Measurements from ENCODE around the gene BGLAP. TPM values are rescaled to one million over a fixed set of nuclear protein-coding genes. Genes with fewer than 3 reads are reported as not detected.

Gene BGLAP
- total RNA-seq, 2 donors from 2014 or later: 0.52 TPM; not detected in 1

DNA sequence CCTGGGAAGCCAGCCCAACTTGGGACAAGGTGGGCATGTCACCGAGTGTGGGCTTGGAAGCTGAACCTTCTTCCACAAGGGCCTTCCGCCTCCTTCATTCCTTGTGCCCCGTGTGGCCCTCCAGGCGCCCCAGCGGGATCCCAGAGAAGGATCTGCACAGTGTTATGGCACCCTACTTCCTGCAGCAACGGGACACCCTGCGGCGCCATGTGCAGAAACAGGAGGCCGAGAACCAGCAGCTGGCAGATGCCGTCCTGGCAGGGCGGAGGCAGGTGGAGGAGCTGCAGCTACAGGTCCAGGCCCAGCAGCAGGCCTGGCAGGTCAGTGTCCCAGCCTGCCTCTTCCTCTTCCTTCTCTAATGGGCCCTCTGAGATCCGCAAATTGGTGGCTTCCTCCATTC, 5.8 kb upstream of the BGLAP start:
- intact Hi-C loops (cut with DNase I): no loop called here
- Histone ChIP-seq H3K9me3 (no peaks in the 10 kb centered on the region), H3K4me1 (no peaks in the 10 kb centered on the region), H3K27me3 (no peaks in the 10 kb centered on the region), H3K4me3 (no peak overlapping the region), H3K27ac (no peak overlapping the region), H3K36me3 (replicated peaks in 1 of 2; ENCODE audit: insufficient read depth in 1 of 2, low read depth in 2 of 2) (peaks cover 0 to 22% of the 10 kb centered on the region in 2 donors)
- DNase-seq (no peak), ATAC-seq (no peak)
- 90 to 99% methylated on average over 6 to 9 of the region's 12 CpGs for WGBS, 2 donors
- no peak for TF ChIP-seq POLR2A (IDR thresholded peaks at IDR 0.05)
- TF ChIP-seq, protein P1, sequence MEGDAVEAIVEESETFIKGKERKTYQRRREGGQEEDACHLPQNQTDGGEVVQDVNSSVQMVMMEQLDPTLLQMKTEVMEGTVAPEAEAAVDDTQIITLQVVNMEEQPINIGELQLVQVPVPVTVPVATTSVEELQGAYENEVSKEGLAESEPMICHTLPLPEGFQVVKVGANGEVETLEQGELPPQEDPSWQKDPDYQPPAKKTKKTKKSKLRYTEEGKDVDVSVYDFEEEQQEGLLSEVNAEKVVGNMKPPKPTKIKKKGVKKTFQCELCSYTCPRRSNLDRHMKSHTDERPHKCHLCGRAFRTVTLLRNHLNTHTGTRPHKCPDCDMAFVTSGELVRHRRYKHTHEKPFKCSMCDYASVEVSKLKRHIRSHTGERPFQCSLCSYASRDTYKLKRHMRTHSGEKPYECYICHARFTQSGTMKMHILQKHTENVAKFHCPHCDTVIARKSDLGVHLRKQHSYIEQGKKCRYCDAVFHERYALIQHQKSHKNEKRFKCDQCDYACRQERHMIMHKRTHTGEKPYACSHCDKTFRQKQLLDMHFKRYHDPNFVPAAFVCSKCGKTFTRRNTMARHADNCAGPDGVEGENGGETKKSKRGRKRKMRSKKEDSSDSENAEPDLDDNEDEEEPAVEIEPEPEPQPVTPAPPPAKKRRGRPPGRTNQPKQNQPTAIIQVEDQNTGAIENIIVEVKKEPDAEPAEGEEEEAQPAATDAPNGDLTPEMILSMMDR (IDR thresholded peaks at IDR 0.05): no peak

DNA sequence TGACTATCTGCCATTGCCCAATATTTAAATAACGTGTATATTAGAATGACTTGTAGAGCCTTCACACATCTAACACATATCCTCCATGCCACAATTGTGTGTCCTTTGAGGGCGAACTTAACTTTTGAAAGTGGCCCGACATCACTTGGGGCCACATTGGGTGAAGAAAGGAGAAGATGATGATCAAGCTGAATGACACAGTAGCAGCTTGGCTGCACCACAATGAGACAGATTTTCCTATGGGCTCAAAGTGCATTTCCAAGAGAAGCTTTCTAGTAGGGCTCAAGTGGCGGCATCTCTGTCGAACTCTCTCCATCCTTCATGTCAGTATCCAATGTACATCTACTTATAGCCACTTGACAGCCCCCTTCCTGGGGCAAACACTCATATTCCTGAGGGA, 3.7 kb upstream of the BGLAP start:
- Histone ChIP-seq H3K4me1 (no peaks in the 10 kb centered on the region), H3K36me3 (replicated peaks in 1 of 2; ENCODE audit: insufficient read depth in 1 of 2, low read depth in 2 of 2) (peaks cover 0 to 22% of the 10 kb centered on the region in 2 donors), H3K27me3 (no peaks in the 10 kb centered on the region), H3K9me3 (no peaks in the 10 kb centered on the region), H3K4me3 (no peak overlapping the region), H3K27ac (no peak overlapping the region)
- TF ChIP-seq, protein P1 (IDR thresholded peaks at IDR 0.05): no peak
- TF ChIP-seq POLR2A (IDR thresholded peaks at IDR 0.05): no peak
- 86 to 96% methylated on average over 5 of the region's 5 CpGs for WGBS, 2 donors
- ATAC-seq (no peak), DNase-seq (no peak)
- intact Hi-C loops (cut with DNase I): no loop called here

DNA sequence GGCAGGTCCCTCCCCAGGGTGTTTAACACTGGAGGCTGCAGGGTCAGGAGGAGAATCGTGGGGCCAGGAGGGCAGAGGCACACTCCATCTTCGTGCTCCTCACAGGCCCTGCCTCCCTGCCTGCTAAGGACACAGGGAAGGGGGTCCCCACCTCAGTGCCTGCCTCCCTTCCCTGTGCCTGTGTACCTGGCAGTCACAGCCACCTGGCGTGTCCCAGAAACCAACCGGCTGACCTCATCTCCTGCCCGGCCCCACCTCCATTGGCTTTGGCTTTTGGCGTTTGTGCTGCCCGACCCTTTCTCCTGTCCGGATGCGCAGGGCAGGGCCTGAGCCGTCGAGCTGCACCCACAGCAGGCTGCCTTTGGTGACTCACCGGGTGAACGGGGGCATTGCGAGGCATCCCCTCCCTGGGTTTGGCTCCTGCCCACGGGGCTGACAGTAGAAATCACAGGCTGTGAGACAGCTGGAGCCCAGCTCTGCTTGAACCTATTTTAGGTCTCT, 623 bp upstream of the BGLAP start:
- 58 to 71% methylated on average over 7 to 15 of the region's 15 CpGs for WGBS, 2 donors
- intact Hi-C loops (cut with DNase I): no loop called here
- no peak for ATAC-seq
- no peak for DNase-seq
- Histone ChIP-seq H3K4me1 (peaks cover 14% of the 10 kb centered on the region), H3K27ac (no peak overlapping the region), H3K4me3 (no peak overlapping the region), H3K36me3 (replicated peaks in 1 of 2; ENCODE audit: insufficient read depth in 1 of 2, low read depth in 2 of 2) (peaks cover 0 to 20% of the 10 kb centered on the region in 2 donors), H3K27me3 (no peaks in the 10 kb centered on the region), H3K9me3 (no peaks in the 10 kb centered on the region)
- no peak for TF ChIP-seq POLR2A (IDR thresholded peaks at IDR 0.05)
- TF ChIP-seq, protein P1 (IDR thresholded peaks at IDR 0.05): no peak

DNA sequence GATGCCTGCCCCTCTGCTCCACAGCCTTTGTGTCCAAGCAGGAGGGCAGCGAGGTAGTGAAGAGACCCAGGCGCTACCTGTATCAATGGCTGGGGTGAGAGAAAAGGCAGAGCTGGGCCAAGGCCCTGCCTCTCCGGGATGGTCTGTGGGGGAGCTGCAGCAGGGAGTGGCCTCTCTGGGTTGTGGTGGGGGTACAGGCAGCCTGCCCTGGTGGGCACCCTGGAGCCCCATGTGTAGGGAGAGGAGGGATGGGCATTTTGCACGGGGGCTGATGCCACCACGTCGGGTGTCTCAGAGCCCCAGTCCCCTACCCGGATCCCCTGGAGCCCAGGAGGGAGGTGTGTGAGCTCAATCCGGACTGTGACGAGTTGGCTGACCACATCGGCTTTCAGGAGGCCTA, 754 bp downstream of the BGLAP start:
- Histone ChIP-seq H3K27ac (no peak overlapping the region), H3K9me3 (no peaks in the 10 kb centered on the region), H3K4me1 (peaks cover 25% of the 10 kb centered on the region), H3K36me3 (replicated peaks in 1 of 2; ENCODE audit: insufficient read depth in 1 of 2, low read depth in 2 of 2) (peaks cover 0 to 14% of the 10 kb centered on the region in 2 donors), H3K27me3 (no peaks in the 10 kb centered on the region), H3K4me3 (no peak overlapping the region)
- intact Hi-C loops (cut with DNase I): no loop called here
- DNase-seq (no peak), ATAC-seq (no peak)
- TF ChIP-seq POLR2A (IDR thresholded peaks at IDR 0.05): no peak
- WGBS, 2 donors: 55 to 71% methylated on average over 6 to 10 of the region's 10 CpGs

DNA sequence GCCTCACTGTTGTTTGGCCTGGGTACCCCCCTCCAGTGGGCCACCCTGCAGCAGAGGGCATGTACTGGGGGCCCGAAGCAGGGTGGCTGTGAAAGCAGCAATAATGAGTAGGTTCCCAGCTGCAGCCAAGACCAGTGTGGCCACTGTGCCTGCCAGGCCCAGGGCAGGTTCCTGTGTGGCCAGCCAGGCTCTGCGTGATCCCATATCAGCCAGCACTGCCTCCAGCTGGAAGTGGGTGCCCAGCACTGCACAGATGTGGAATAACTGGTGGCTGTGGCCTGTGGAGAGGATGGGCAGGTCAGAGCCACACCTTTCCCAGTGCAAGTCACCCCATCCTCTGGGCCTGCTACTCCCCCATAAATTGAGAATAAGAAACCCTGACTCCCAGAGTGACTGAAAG, 2.1 kb downstream of the BGLAP start:
- no peak for TF ChIP-seq POLR2A (IDR thresholded peaks at IDR 0.05)
- TF ChIP-seq, protein P1 (IDR thresholded peaks at IDR 0.05): no peak
- no peaks in the 10 kb centered on the region for H3K9me3 ChIP-seq
- ATAC-seq (no peak), DNase-seq (no peak)
- no peaks in the 10 kb centered on the region for H3K27me3 ChIP-seq
- H3K4me3 ChIP-seq: no peak overlapping the region
- H3K36me3 ChIP-seq (replicated peaks in 1 of 2; ENCODE audit: insufficient read depth in 1 of 2, low read depth in 2 of 2): peaks cover 0 to 6% of the 10 kb centered on the region in 2 donors
- 61 to 66% methylated on average over 2 of the region's 2 CpGs for WGBS, 2 donors
- peaks cover 29% of the 10 kb centered on the region for H3K4me1 ChIP-seq
- H3K27ac ChIP-seq: no peak overlapping the region
- intact Hi-C loops (cut with DNase I): no loop called here

Data from body of pancreas (tissue), 4 donors.